Central memory CD8-positive, alpha-beta T cell (primary cell): ENCODE results near the gene MACF1.
"Not testable (repeated sequence)": the region's sequence is repeated elsewhere in the genome, so short reads cannot be mapped to it uniquely, and the experiment has no call there.

Experiments used
- ATAC-seq: fragments of 150-1000 bp; cut with Tn5 transposase; replicated peaks from 2 replicates; pipeline ENCODE4 v1.10.0; 2022; ENCODE audit warnings: mild to moderate bottlenecking, moderate FRiP score, moderate number of reproducible peaks; ENCODE audit not compliant: poor library complexity, severe bottlenecking; ENCODE audit errors: extremely low read depth
- DNase-seq, 2 donors: peaks; one replicate each; pipeline ENCODE4 v3.0.0; 2021; ENCODE audit warnings: low spot score in 2 of 2
- H3K27ac Mint-ChIP-seq: one replicate; pipeline ENCODE4 v1.8.0; 2022; ENCODE audit warnings: low read depth, mild to moderate bottlenecking, moderate library complexity, mixed read lengths
- H3K27me3 Mint-ChIP-seq: one replicate; pipeline ENCODE4 v1.8.0; 2022; ENCODE audit warnings: mixed read lengths
- H3K36me3 Mint-ChIP-seq: one replicate; pipeline ENCODE4 v1.8.0; 2022; ENCODE audit warnings: mild to moderate bottlenecking, moderate library complexity, mixed read lengths; ENCODE audit not compliant: insufficient read depth
- H3K4me1 Mint-ChIP-seq: one replicate; pipeline ENCODE4 v1.8.0; 2022; ENCODE audit warnings: mixed read lengths
- H3K4me3 Mint-ChIP-seq: one replicate; pipeline ENCODE4 v1.8.0; 2022; ENCODE audit warnings: mild to moderate bottlenecking, moderate library complexity, mixed read lengths
- H3K9me3 Mint-ChIP-seq: one replicate; pipeline ENCODE4 v1.8.0; 2022; ENCODE audit warnings: mixed read lengths

MACF1 gene

GRCh38 chr1:39491146-39491921 lies 286.8 kb downstream of the MACF1 start, which contains the start of gene BMP8A:
Gene BMP8A, plus strand, starts transcription at chr1:39491636. Its CDS starts 356 bp downstream, at chr1:39491992.
- Mint-ChIP-seq H3K9me3 (no peaks in the 10 kb centered on the region), H3K4me1 (peaks cover 7% of the 10 kb centered on the region), H3K4me3 (peak within 1 kb of the TSS; percentile 75), H3K36me3 (peaks cover 12% of the 10 kb centered on the region), H3K27ac (no peak within 1 kb of the TSS), H3K27me3 (peaks cover 22% of the 10 kb centered on the region)
- DNase-seq (peak; percentile 46 to 49), ATAC-seq (peak; percentile 89)

- DNase-seq, H3K4me1 Mint-ChIP-seq, ATAC-seq, H3K36me3 Mint-ChIP-seq, H3K9me3 Mint-ChIP-seq, H3K27ac Mint-ChIP-seq: not testable (repeated sequence)
- Mint-ChIP-seq H3K4me3 (peak overlapping the region; percentile 56), H3K27me3 (peaks cover 22% of the 10 kb centered on the region)
Observed at GRCh38 chr1:39492118-39493042, 287.9 kb downstream of the MACF1 start.

DNA sequence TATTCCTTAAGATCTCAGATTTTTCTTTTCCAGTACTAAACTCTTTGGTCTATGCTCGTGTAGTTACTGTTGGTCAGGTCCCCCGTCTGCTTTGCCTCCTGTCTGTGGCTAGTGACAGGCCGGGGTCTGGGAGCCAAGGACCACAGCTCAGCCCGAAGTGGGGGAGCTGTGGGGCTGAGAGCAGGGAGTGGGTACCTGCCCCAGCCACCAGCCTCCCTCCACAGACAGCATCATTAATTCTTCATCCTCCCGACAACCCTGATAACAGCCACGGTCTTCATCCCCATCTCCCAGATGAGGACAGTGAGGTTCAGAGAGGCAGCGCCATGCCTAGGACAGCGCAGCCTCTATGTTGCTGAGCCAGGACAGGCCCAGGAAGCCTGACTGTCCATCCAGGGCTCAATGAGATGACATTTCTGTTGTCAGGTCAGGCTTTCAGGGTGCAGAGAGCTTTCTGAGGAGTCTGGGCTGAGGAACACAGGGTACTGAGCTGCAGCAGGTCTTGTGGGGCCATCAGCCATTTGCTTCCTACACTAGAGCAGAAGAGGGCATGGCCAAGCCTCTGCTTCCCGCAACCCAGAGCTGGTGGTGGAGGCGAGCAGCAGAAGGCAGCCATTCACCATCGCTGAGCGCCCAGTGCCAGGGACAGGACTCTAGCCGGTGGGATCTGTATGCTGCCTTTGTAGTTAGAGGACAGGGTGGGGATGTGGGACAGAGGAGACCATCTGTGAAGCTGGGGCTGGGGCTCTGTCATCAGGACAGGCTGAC lies 288.7 kb downstream of the MACF1 start:
- peaks cover 22% of the 10 kb centered on the region for H3K27me3 Mint-ChIP-seq
- not testable (repeated sequence) for DNase-seq, H3K36me3 Mint-ChIP-seq, ATAC-seq, H3K27ac Mint-ChIP-seq, H3K4me1 Mint-ChIP-seq, H3K9me3 Mint-ChIP-seq
- H3K4me3 Mint-ChIP-seq: peak overlapping the region; percentile 54

GRCh38 chr1:39494671-39495410 lies 290.3 kb downstream of the MACF1 start:
- no peak for DNase-seq
- Mint-ChIP-seq H3K27ac (no peak overlapping the region), H3K36me3 (no peaks in the 10 kb centered on the region), H3K9me3 (no peaks in the 10 kb centered on the region), H3K4me1 (peaks cover 7% of the 10 kb centered on the region), H3K27me3 (peaks cover 22% of the 10 kb centered on the region), H3K4me3 (no peak overlapping the region)
- no peak for ATAC-seq

DNA sequence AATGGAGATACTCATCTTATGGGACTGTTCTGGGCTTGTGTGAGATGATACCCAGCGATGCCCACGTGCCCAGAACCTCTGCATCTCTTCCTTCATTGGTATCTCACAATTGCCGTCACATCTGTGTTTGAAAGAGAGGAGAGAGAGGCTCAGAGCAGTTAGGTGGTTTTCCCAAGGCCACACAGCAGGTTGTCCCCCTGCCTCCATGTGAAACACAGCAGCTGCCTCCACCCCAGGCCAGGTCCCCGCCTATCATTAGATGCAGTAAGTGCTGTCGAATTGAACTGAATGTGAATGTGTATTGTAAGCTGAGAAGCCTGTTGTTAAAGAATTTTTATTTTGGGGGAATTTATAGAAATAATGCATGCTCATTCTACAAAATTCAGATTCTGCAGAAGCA lies 292.0 kb downstream of the MACF1 start:
- not testable (repeated sequence) for H3K9me3 Mint-ChIP-seq, H3K4me3 Mint-ChIP-seq, H3K36me3 Mint-ChIP-seq, H3K27ac Mint-ChIP-seq, H3K4me1 Mint-ChIP-seq, ATAC-seq, DNase-seq
- H3K27me3 Mint-ChIP-seq: peaks cover 22% of the 10 kb centered on the region

DNA sequence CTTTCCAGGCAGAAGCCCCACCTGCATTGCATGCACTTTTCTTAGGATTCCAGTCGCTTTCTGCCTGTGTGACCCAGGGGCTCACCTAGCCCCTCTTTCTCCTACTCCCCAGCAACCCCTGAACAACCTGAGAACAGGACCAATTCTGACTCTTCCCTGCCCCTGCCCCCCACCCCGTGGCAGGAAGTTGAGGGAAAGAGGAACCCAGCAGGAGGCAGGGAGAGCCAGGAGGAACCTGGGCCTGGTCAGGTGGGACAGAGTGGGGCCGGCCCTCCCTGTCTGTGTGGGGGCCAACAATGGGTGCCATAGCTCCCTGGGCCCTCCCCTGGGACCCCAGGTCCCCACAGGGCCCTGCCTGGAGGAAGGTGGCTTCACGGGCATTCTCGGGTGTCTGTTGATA lies 293.1 kb downstream of the MACF1 start:
- ATAC-seq (no peak), DNase-seq (no peak)
- Mint-ChIP-seq H3K4me3 (no peak overlapping the region), H3K27me3 (peaks cover 22% of the 10 kb centered on the region), H3K36me3 (no peaks in the 10 kb centered on the region), H3K9me3 (no peaks in the 10 kb centered on the region), H3K4me1 (no peaks in the 10 kb centered on the region), H3K27ac (no peak overlapping the region)

DNA sequence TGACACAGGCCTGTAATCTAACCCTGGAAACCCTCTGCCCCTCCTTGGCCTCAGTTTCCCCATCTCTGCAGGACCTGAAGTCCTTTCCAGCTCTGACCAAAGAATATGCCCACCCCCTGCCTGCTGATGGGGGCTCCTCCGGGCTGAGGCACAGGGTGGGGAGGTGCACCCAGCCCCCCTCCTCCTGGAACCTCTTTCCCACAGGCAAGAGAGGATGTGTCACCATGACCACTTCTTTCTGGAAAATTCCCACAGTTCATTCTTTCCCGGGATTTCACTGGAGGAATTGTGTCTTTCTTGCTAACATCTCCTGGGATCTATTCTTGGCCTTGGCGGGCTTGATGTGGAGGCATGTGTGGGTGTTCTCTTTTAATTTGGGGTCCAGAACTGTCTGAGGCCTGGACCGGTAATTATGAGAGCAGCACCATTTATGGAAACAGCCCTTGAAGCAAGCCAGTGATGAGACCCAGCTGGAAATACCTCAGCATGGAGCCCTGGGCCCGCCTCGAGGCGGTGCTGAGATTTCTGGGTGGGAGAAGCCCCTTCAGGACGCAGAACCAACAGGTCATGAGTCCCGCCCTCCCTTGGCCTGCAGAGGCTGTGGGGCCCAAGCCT lies 293.7 kb downstream of the MACF1 start:
- H3K27me3 Mint-ChIP-seq: peaks cover 16% of the 10 kb centered on the region
- not testable (repeated sequence) for H3K9me3 Mint-ChIP-seq, DNase-seq, H3K4me3 Mint-ChIP-seq, H3K36me3 Mint-ChIP-seq, H3K4me1 Mint-ChIP-seq, ATAC-seq, H3K27ac Mint-ChIP-seq

DNA sequence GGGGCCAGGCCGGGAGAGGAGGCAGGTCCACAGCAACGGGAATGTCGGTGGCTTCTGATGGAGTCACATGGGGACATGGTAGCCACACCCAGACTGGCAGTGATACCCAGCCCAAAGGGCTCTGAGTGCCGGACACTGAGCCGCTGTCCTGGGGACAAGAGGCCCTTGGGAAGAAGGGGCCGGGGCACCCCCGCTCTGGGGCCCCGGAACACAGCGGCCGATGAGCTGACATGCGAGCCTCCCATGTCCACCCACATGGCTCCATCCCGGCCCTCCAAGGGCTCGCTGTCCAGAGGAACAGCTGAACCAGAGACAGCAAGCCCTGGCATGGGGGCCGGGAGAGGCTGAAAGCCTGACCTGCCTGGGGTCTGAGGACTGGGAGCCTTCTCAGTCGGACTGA lies 294.3 kb downstream of the MACF1 start:
- not testable (repeated sequence) for H3K27ac Mint-ChIP-seq, ATAC-seq, H3K27me3 Mint-ChIP-seq

DNA sequence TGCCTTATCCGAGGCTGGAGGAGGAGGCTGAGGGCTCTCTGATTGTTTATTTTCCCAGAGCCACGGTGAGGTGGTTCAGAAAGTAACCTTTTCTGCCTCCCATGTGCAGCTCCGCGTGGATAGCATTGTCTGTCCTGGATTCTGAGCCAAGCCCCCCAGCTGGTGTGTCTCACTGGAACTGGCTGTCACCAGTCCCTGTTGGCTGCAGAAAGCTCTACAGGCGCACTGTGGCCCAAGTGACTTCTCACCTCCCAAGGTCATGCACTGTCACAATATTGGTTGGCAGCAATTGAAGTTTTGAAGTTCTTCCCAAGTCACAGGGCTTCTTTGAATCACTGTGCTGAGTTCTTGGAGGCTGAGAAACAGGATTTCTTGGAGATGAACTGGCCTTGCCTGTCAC lies 295.2 kb downstream of the MACF1 start:
- H3K27ac Mint-ChIP-seq: no peak overlapping the region
- no peak overlapping the region for H3K4me3 Mint-ChIP-seq
- DNase-seq (no peak), ATAC-seq (no peak)
- H3K27me3 Mint-ChIP-seq: peaks cover 1% of the 10 kb centered on the region
- no peaks in the 10 kb centered on the region for H3K4me1 Mint-ChIP-seq
- no peaks in the 10 kb centered on the region for H3K9me3 Mint-ChIP-seq
- H3K36me3 Mint-ChIP-seq: no peaks in the 10 kb centered on the region

More for the DNA sequence above, 294.3 kb downstream of the MACF1 start:
- not testable (repeated sequence) for H3K36me3 Mint-ChIP-seq, H3K4me1 Mint-ChIP-seq, H3K4me3 Mint-ChIP-seq, H3K9me3 Mint-ChIP-seq, DNase-seq

- Mint-ChIP-seq H3K27me3 (no peaks in the 10 kb centered on the region), H3K4me3 (no peak overlapping the region), H3K27ac (no peak overlapping the region), H3K9me3 (no peaks in the 10 kb centered on the region), H3K36me3 (no peaks in the 10 kb centered on the region), H3K4me1 (no peaks in the 10 kb centered on the region)
- ATAC-seq: no peak
- no peak for DNase-seq
Observed at GRCh38 chr1:39500862-39501389, 296.4 kb downstream of the MACF1 start.

DNA sequence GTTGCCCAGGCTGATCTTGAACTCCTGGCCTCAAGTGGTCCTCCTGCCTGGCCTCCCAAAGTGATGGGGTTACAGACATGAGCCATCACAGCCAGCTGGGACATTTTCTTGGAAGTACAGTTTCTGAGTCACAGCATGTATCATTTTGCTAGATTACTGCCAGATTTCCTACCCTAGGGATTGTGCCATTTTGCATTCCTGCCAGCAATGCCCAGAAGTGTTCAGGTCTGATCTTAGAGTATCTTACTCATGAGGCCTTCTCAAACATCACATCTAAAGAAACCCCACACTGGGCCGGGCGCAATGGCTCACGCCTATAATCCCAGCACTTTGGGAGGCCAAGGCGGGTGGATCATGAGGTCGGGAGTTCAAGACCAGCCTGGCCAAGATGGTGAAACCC lies 297.2 kb downstream of the MACF1 start:
- no peak overlapping the region for H3K4me3 Mint-ChIP-seq
- no peak for ATAC-seq
- no peaks in the 10 kb centered on the region for H3K27me3 Mint-ChIP-seq
- no peaks in the 10 kb centered on the region for H3K9me3 Mint-ChIP-seq
- no peaks in the 10 kb centered on the region for H3K36me3 Mint-ChIP-seq
- H3K4me1 Mint-ChIP-seq: no peaks in the 10 kb centered on the region
- no peak overlapping the region for H3K27ac Mint-ChIP-seq
- no peak for DNase-seq
